ENCODE results near the gene UCKL1.
"Not testable (repeated sequence)": the region's sequence is repeated elsewhere in the genome, so short reads cannot be mapped to it uniquely, and the experiment has no call there.

UCKL1 gene

DNA sequence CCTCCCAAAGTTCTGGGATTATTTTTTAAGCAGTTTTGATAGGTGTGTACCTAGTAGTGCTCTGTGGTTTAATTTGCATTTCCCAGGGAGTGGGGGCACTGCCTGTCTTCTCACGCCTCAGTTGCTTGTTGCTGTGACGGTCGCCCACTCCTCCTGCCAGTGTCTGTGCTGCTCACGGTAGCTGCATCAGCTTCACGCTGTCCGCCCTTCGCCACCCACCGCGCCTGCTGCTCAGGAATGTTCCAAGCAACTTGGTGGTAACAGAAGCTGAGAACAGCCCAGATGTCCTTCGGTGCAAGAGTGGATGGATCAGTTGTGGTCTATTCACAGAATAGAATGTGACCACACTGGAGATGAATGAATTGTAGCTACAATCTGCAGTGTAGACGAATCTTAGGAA, 38.4 kb downstream of the UCKL1 start:
- no peak overlapping the region for H3K27ac ChIP-seq
- no peaks in the 10 kb centered on the region for H3K9me3 ChIP-seq (ENCODE audit: severe bottlenecking)
- DNase-seq: no peak
- H3K36me3 ChIP-seq: no peaks in the 10 kb centered on the region; the same call in 1 of the 2 replicates
- H3K4me3 ChIP-seq (ENCODE audit: low read depth, low read length): no peak overlapping the region
- no peaks in the 10 kb centered on the region for H3K27me3 ChIP-seq (ENCODE audit: insufficient read depth, low read depth, severe bottlenecking)
- no peak for TF ChIP-seq CTCF (IDR thresholded peaks at IDR 0.05; ENCODE audit: low read depth, low read length)

DNA sequence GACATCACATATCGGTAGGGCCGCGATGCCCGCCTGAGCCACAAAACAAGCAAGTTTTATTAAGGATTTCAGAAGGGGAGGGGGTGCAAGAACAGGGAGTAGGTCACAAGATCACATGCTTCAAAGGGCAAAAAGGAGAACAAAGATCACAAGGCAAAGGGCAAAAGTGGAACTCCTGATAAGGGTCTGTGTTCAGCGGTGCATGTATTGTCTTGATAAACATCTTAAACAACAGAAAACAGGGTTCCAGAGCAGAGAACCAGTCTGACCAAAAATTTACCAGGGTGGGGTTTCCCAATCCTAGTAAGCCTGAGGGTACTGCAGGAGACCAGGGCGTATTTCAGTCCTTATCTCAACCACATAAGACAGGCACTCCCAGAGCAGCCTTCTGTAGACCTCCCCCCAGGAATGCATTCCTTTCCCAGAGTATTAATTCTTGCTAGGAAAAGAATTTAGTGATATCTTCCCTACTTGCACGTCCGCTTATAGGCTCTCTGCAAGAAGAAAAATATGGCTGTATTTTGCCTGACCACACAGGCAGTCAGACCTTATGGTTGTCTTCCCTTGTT, 39.8 kb downstream of the UCKL1 start:
- not testable (repeated sequence) for H3K27me3 ChIP-seq (ENCODE audit: insufficient read depth, low read depth, severe bottlenecking); H3K36me3 ChIP-seq; H3K4me3 ChIP-seq (ENCODE audit: low read depth, low read length); H3K27ac ChIP-seq; H3K9me3 ChIP-seq (ENCODE audit: severe bottlenecking); DNase-seq

DNA sequence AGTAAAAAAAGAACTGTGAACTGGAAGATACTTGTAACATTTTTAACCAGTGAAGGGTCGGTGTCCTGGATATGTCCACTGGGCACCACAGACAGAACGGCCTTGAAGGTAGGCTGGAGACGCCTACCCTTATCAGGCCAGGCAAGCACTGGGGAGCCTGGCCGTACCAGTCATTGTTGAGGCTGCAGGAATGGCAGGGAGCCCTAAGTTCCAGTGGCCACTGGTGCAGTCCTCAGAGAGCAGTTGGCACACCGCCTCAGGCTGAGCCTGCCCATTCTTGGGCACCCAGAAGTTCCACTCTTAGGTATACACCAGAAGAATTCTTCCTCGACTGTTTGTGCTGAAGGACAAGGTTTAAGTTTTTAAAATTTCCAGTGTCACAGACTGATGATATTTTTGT, 40.7 kb downstream of the UCKL1 start:
- TF ChIP-seq CTCF (IDR thresholded peaks at IDR 0.05; ENCODE audit: low read depth, low read length): no peak
- Histone ChIP-seq H3K4me3 (ENCODE audit: low read depth, low read length) (no peak overlapping the region), H3K36me3 (no peaks in the 10 kb centered on the region), H3K27ac (no peak overlapping the region), H3K9me3 (ENCODE audit: severe bottlenecking) (no peaks in the 10 kb centered on the region), H3K27me3 (ENCODE audit: insufficient read depth, low read depth, severe bottlenecking) (no peaks in the 10 kb centered on the region)
- DNase-seq: no peak

GRCh38 chr20:63913768-63914167, 42.4 kb downstream of the UCKL1 start:
- Histone ChIP-seq H3K36me3 (no peaks in the 10 kb centered on the region), H3K27ac (no peak overlapping the region), H3K4me3 (ENCODE audit: low read depth, low read length) (no peak overlapping the region), H3K27me3 (ENCODE audit: insufficient read depth, low read depth, severe bottlenecking) (no peaks in the 10 kb centered on the region), H3K9me3 (ENCODE audit: severe bottlenecking) (no peaks in the 10 kb centered on the region)
- no peak for DNase-seq
- no peak for TF ChIP-seq CTCF (IDR thresholded peaks at IDR 0.05; ENCODE audit: low read depth, low read length)

- DNase-seq: no peak
- Histone ChIP-seq H3K27me3 (ENCODE audit: insufficient read depth, low read depth, severe bottlenecking) (no peaks in the 10 kb centered on the region), H3K9me3 (ENCODE audit: severe bottlenecking) (no peaks in the 10 kb centered on the region), H3K4me3 (ENCODE audit: low read depth, low read length) (no peak overlapping the region), H3K27ac (no peak overlapping the region), H3K36me3 (no peaks in the 10 kb centered on the region)
- TF ChIP-seq CTCF (IDR thresholded peaks at IDR 0.05; ENCODE audit: low read depth, low read length): no peak
Measured at GRCh38 chr20:63911176-63911575, 45.0 kb downstream of the UCKL1 start.

- H3K9me3 ChIP-seq (ENCODE audit: severe bottlenecking): no peaks in the 10 kb centered on the region
- H3K27me3 ChIP-seq (ENCODE audit: insufficient read depth, low read depth, severe bottlenecking): no peaks in the 10 kb centered on the region
- DNase-seq: no peak
- H3K27ac ChIP-seq: no peak overlapping the region
- no peak overlapping the region for H3K4me3 ChIP-seq (ENCODE audit: low read depth, low read length)
- H3K36me3 ChIP-seq: no peaks in the 10 kb centered on the region
- no peak for TF ChIP-seq CTCF (IDR thresholded peaks at IDR 0.05; ENCODE audit: low read depth, low read length)
Measured at GRCh38 chr20:63908008-63908682, 48.1 kb downstream of the UCKL1 start.
